Heart left ventricle (tissue), 16 donors: Measurements from ENCODE around the gene FMC1. TPM values are rescaled to one million over a fixed set of nuclear protein-coding genes. Genes with fewer than 3 reads are reported as not detected.
"Not testable (repeated sequence)": the region's sequence is repeated elsewhere in the genome, so short reads cannot be mapped to it uniquely, and the experiment has no call there.

Source experiments
- ATAC-seq, 4 donors: fragments of 200-7000 bp; cut with Tn5 transposase; one replicate each; pipeline ENCODE4 v1.9.1; 2020 to 2022; ENCODE audit warnings: moderate library complexity in 4 of 4, mild to moderate bottlenecking in 3 of 4, moderate number of reproducible peaks in 1 of 4
- DNase-seq, 5 donors: peaks; one replicate each; pipeline ENCODE4 v3.0.0-alpha.2; 2020
- H3K27ac ChIP-seq, 12 donors: fragments of 200-600 bp; sonication (generic) in 4 of 12; one replicate each; pipeline versions ENCODE4 v1.5.0 to v1.8.0; 2016 to 2022; ENCODE audit warnings: mild to moderate bottlenecking in 2 of 12
- H3K27me3 ChIP-seq, 9 donors: fragments of 200-600 bp; sonication (generic) in 2 of 9; one replicate each; pipeline versions ENCODE4 v1.5.1 to v1.8.0; 2016 to 2022; ENCODE audit warnings: mild to moderate bottlenecking in 3 of 9
- H3K36me3 ChIP-seq, 9 donors: fragments of 200-600 bp; sonication (generic) in 2 of 9; one replicate each; pipeline versions ENCODE4 v1.5.0 to v1.8.0; 2018 to 2022; ENCODE audit warnings: mild to moderate bottlenecking in 2 of 9
- H3K4me1 ChIP-seq, 12 donors: fragments of 200-600 bp; sonication (generic) in 4 of 12; one replicate each; pipeline versions ENCODE4 v1.5.0 to v1.8.0; 2016 to 2022; ENCODE audit warnings: mild to moderate bottlenecking in 3 of 12
- H3K4me3 ChIP-seq, 12 donors: fragments of 200-600 bp; sonication (generic) in 4 of 12; one replicate each; pipeline versions ENCODE4 v1.5.0 to v1.8.0; 2017 to 2022; ENCODE audit warnings: mild to moderate bottlenecking in 9 of 12, moderate library complexity in 4 of 12
- H3K9me3 ChIP-seq, 12 donors: fragments of 200-600 bp; sonication (generic) in 4 of 12; one replicate each; pipeline versions ENCODE4 v1.5.0 to v1.8.0; 2016 to 2022; ENCODE audit warnings: mild to moderate bottlenecking in 1 of 12
- CTCF ChIP-seq, 12 donors: fragments of 200-600 bp; sonication (generic) in 4 of 12; IDR thresholded peaks; one replicate each; pipeline versions ENCODE4 v1.5.0 to v1.8.0; 2018 to 2022; ENCODE audit warnings: antibody characterized with exemption in 12 of 12, mild to moderate bottlenecking in 5 of 12
- POLR2A ChIP-seq, 2 donors: fragments of 450-650 bp; IDR thresholded peaks; one replicate each; pipeline ENCODE4 v1.6.1; 2017; ENCODE audit warnings: antibody characterized with exemption in 2 of 2, mild to moderate bottlenecking in 2 of 2, moderate library complexity in 2 of 2
- whole genome bisulfite sequencing, 4 donors: extraction: QIAGEN DNeasy Blood & Tissue Kit in 2 of 4; methylation state at CpG; one replicate each; pipeline versions ENCODE4 v1.1.5 to v1.1.7; 2013 to 2018; 5-methylcytosine and 5-hydroxymethylcytosine counted together
- intact Hi-C, 10 donors: fragments of 100-400 bp; cut with DNase I; formaldehyde crosslinking; loops; one replicate each; pipeline versions ENCODE4 v1.11.1 to v1.14.2; 2022
- polyA plus RNA-seq, 2 donors: library from polyadenylated mRNA; stranded (reverse); fragments of 200-250 nt; gene quantifications; one replicate each; pipeline ENCODE4 v1.2.3, GENCODE V29; 2013
- total RNA-seq, 9 donors: library from RNA; depleted of rRNA in 2 of 9; stranded (reverse); fragments of >200 nt in 2 of 9; fragmentation: NEBNext Ultra II Directional in 3 of 9; extraction: Animal tissue kit (Norgen Biotek cat#: 25700) in 3 of 9; gene quantifications; one replicate each; pipeline versions ENCODE4 v1.1.0 to v1.2.4, GENCODE V29; 2016 to 2023
- donor health status: ischemic (EF 13 %, LVEDD 7.1; RV severe dilation, severe dysfunction).
- donor health status: healthy with polysubstance abuse.
- donor health status: DM: no; HTN: yes; CAD: no.
- donor health status: DM: no; HTN: no; CAD: no.
- donor health status: ischemic (EF 25% LVEDD 6.9; RV normal size, moderate dysfunction).
- donor health status: ischemic (EF 25% LVEDD 5.7; RV mildly dilated, moderate dysfunction).
- donor health status: healthy.
- donor health status: DM: yes; HTN: yes; CAD: no.
- donor health status: ischemic (EF 35%, LVEDD 5.7; RV mildly dilated, moderate dysfunction).
- donor health status: nonischemic (EF 11% LVEDD 7.7; RV severe dilation, severe dysfunction).
- donor health status: DM: yes; HTN: yes; CAD: no.
- donor health status: PGD.
- donor health status: ischemic (EF 29% LVEDD 5.4; RV normal size, mild dysfunction).
- donor health status: nonischemic (EF 23%, LVEDD 6.1; RV moderate dilation, normal function).

The FMC1 gene
- total and polyA plus RNA-seq, 11 donors, result 19.0 to 95.7 (median 33.8) TPM

- Histone ChIP-seq H3K27me3 (no peaks in the 10 kb centered on the region), H3K27ac (no peak overlapping the region), H3K9me3 (no peaks in the 10 kb centered on the region), H3K4me3 (no peak overlapping the region), H3K36me3 (no peaks in the 10 kb centered on the region), H3K4me1 (no peaks in the 10 kb centered on the region)
- TF ChIP-seq CTCF (IDR thresholded peaks at IDR 0.05) (no peak), POLR2A (IDR thresholded peaks at IDR 0.05) (no peak)
- intact Hi-C loops, result no loop called here
- 46 to 81% (median 68%) methylated on average over 2 of the region's 2 CpGs for WGBS, 4 donors
- ATAC-seq, result no peak
- DNase-seq, result no peak
Observed at GRCh38 chr7:139328375-139328774, 12.8 kb upstream of the FMC1 start.

- Histone ChIP-seq H3K4me3 (no peak overlapping the region), H3K27me3 (no peaks in the 10 kb centered on the region), H3K9me3 (no peaks in the 10 kb centered on the region), H3K4me1 (no peaks in the 10 kb centered on the region), H3K27ac (no peak overlapping the region), H3K36me3 (no peaks in the 10 kb centered on the region)
- ATAC-seq (no peak), DNase-seq (no peak)
- 36 to 75% (median 68%) methylated on average over 2 of the region's 2 CpGs for WGBS, 4 donors
- intact Hi-C loops, result no loop called here
- TF ChIP-seq POLR2A (IDR thresholded peaks at IDR 0.05) (no peak), CTCF (IDR thresholded peaks at IDR 0.05) (no peak)
Observed at GRCh38 chr7:139329119-139329518, 12.0 kb upstream of the FMC1 start.

GRCh38 chr7:139330333-139331030, 10.7 kb upstream of the FMC1 start:
- DNase-seq, result no peak
- H3K9me3 ChIP-seq, result no peaks in the 10 kb centered on the region
- TF ChIP-seq CTCF (IDR thresholded peaks at IDR 0.05), result no peak
- no peak for TF ChIP-seq POLR2A (IDR thresholded peaks at IDR 0.05)
- H3K4me1 ChIP-seq, result no peaks in the 10 kb centered on the region
- no peaks in the 10 kb centered on the region for H3K36me3 ChIP-seq
- ATAC-seq, result no peak
- intact Hi-C loops, result no loop called here
- WGBS, 4 donors, result 75 to 84% (median 80%) methylated on average over 3 of the region's 3 CpGs
- H3K27ac ChIP-seq, result no peak overlapping the region
- no peak overlapping the region for H3K4me3 ChIP-seq
- H3K27me3 ChIP-seq, result no peaks in the 10 kb centered on the region

- TF ChIP-seq CTCF (IDR thresholded peaks at IDR 0.05) (no peak), POLR2A (IDR thresholded peaks at IDR 0.05) (no peak)
- H3K9me3 ChIP-seq, result no peaks in the 10 kb centered on the region
- intact Hi-C loops, result no loop called here
- WGBS, 4 donors, result 54 to 64% (median 59%) methylated on average over 5 of the region's 5 CpGs
- no peak overlapping the region for H3K4me3 ChIP-seq
- no peaks in the 10 kb centered on the region for H3K36me3 ChIP-seq
- no peaks in the 10 kb centered on the region for H3K4me1 ChIP-seq
- H3K27ac ChIP-seq, result no peak overlapping the region
- H3K27me3 ChIP-seq, result no peaks in the 10 kb centered on the region
- no peak for ATAC-seq
- DNase-seq, result no peak
Observed at GRCh38 chr7:139332697-139333359, 8.3 kb upstream of the FMC1 start.

- H3K27me3 ChIP-seq, H3K36me3 ChIP-seq, intact Hi-C loops, ATAC-seq, H3K4me3 ChIP-seq, H3K9me3 ChIP-seq, H3K27ac ChIP-seq, DNase-seq, H3K4me1 ChIP-seq: not testable (repeated sequence)
- WGBS, 4 donors, result 94 to 97% (median 96%) methylated on average over 13 of the region's 13 CpGs
Observed at GRCh38 chr7:139333443-139333842, 7.7 kb upstream of the FMC1 start.
